K562 (cell line): ENCODE measurements around the gene ZNF844. TPM values are rescaled to one million over a fixed set of nuclear protein-coding genes. Genes with fewer than 3 reads are reported as not detected.
A peak's percentile ranks its signal among the peaks of the same experiment; 100 is the strongest.

Source experiments
- ATAC-seq: fragments of 200-7000 bp; cut with Tn5 transposase; 3 replicates; pipeline ENCODE4 v1.9.1; 2020; ENCODE audit warnings: moderate library complexity
- BruUV-seq: library from RNA; stranded (reverse); fragments of 400-500 nt; replicated peaks from 2 replicates; lab custom pipeline; 2021; lab: Mats Ljungman, UMichigan
- CTCF ChIA-PET: fragments of 300-600 bp; formaldehyde crosslinking; extraction: SDS; loops from one replicate; lab custom pipeline; 2021; ENCODE audit warnings: low intra/inter-chr PET ratio; lab: Yijun Ruan, JAX
- POLR2A ChIA-PET: fragments of 300-600, 350-650 bp; sonication (Branson Sonifier 250); formaldehyde crosslinking; extraction: SDS; loops from one replicate; lab custom pipeline; 2021; ENCODE audit warnings: antibody characterized with exemption, inconsistent platforms; lab: Yijun Ruan, JAX
- DNase-seq, 4 experiments: peaks; one replicate each; pipeline versions ENCODE4 v3.0.0 to v3.0.0-alpha.2; 2011 to 2018; ENCODE audit warnings: low spot score in 3 of 4, mixed read lengths in 3 of 4; ENCODE audit errors: extremely low read depth in 1 of 4
- FAIRE-seq: peaks from 2 replicates; lab custom pipeline; 2011; peaks lifted over from hg19 to GRCh38; lab: Jason Lieb, UNC
- H2AFZ ChIP-seq: 2 replicates; pipeline ENCODE4 v1.6.0; 2011; ENCODE audit warnings: low read depth, low read length, control low read depth, inconsistent platforms
- H3K27ac ChIP-seq: fragments of 200-600 bp; 3 replicates; pipeline ENCODE4 v1.8.0; 2011; ENCODE audit warnings: low read depth, mild to moderate bottlenecking, control low read depth, inconsistent platforms, low read length, moderate library complexity, mixed read lengths; ENCODE audit errors: extremely low read depth
- H3K27me3 ChIP-seq, 2 experiments: fragments of 300-600 bp in 1 of 2; 2 replicates in 1 of 2; 3 replicates in 1 of 2; pipeline versions ENCODE4 v1.6.0 to v1.8.0; 2011; ENCODE audit warnings: inconsistent platforms in 2 of 2, low read length in 2 of 2, mild to moderate bottlenecking in 1 of 2, mixed read lengths in 1 of 2, moderate library complexity in 1 of 2; ENCODE audit not compliant: control insufficient read depth in 2 of 2, insufficient read depth in 2 of 2
- H3K36me3 ChIP-seq: fragments of 300-600 bp; 3 replicates; pipeline ENCODE4 v1.8.0; 2011; ENCODE audit warnings: mild to moderate bottlenecking, low read length, inconsistent platforms; ENCODE audit not compliant: control insufficient read depth, insufficient read depth
- H3K4me1 ChIP-seq, 2 experiments: fragments of 200-600 bp in 1 of 2; replicated peaks in 1 of 2; 2 replicates in 1 of 2; 3 replicates in 1 of 2; pipeline versions ENCODE4 v1.5.1 to v1.8.0; 2011; ENCODE audit warnings: inconsistent platforms in 2 of 2, low read length in 2 of 2, mild to moderate bottlenecking in 1 of 2, mixed read lengths in 1 of 2, moderate library complexity in 1 of 2; ENCODE audit not compliant: control insufficient read depth in 2 of 2, insufficient read depth in 2 of 2
- H3K4me2 ChIP-seq: 2 replicates; pipeline ENCODE4 v1.6.1; 2011; ENCODE audit warnings: low read length, control low read depth, inconsistent platforms, mixed read lengths; ENCODE audit not compliant: insufficient read depth
- H3K4me3 ChIP-seq: fragments of 200-600 bp; sonication (generic), shearing (Covaris generic); 2 replicates; pipeline ENCODE4 v1.5.1; 2016; ENCODE audit warnings: control low read depth, inconsistent platforms
- H3K79me2 ChIP-seq: fragments of 200-600 bp; 3 replicates; pipeline ENCODE4 v1.8.0; 2011; ENCODE audit warnings: low read length, inconsistent platforms; ENCODE audit not compliant: control insufficient read depth, insufficient read depth
- H3K9ac ChIP-seq, 2 experiments: 2 replicates each; pipeline versions ENCODE4 v1.6.0 to v1.6.1; 2011; ENCODE audit warnings: low read depth in 2 of 2, low read length in 2 of 2, control low read depth in 1 of 2, inconsistent platforms in 1 of 2, mild to moderate bottlenecking in 1 of 2, mixed read lengths in 1 of 2; ENCODE audit not compliant: insufficient read depth in 1 of 2
- H3K9me1 ChIP-seq: one replicate; pipeline ENCODE4 v1.6.0; 2011; ENCODE audit warnings: inconsistent platforms, mild to moderate bottlenecking, low read length, moderate library complexity; ENCODE audit not compliant: control insufficient read depth, insufficient read depth
- H3K9me3 ChIP-seq: replicated peaks from 2 replicates; pipeline ENCODE4 v1.5.1; 2011; ENCODE audit warnings: low read depth, low read length, inconsistent platforms; ENCODE audit not compliant: control insufficient read depth, insufficient read depth
- H4K20me1 ChIP-seq: replicated peaks from 2 replicates; pipeline ENCODE4 v1.6.1; 2011; ENCODE audit warnings: low read length, inconsistent platforms, mixed read lengths; ENCODE audit not compliant: control insufficient read depth, insufficient read depth
- CTCF ChIP-seq, 3 experiments: IDR thresholded peaks in 2 of 3; conservative IDR thresholded peaks in 1 of 3; 2 replicates each; pipeline ENCODE4 v1.5.1; 2011 to 2012; ENCODE audit warnings: low read length in 3 of 3, mild to moderate bottlenecking in 3 of 3, control low read depth in 2 of 3, improper control_type of control experiment in 1 of 3, inconsistent platforms in 1 of 3, low read depth in 1 of 3, mixed read lengths in 1 of 3, moderate library complexity in 1 of 3; ENCODE audit not compliant: insufficient read depth in 2 of 3
- ELF2 ChIP-seq: fragments of 250-450 bp; sonication (Bioruptor Pico); IDR thresholded peaks from 2 replicates; pipeline ENCODE4 v1.5.0; 2021; ENCODE audit warnings: mild to moderate bottlenecking
- HDAC6 ChIP-seq: IDR thresholded peaks from 2 replicates; pipeline ENCODE4 v1.6.1; 2012; ENCODE audit warnings: low read depth, mild to moderate bottlenecking, control low read depth, inconsistent platforms, low read length, moderate library complexity
- RAD21 ChIP-seq, 2 experiments: fragments of 250-450 bp in 1 of 2; fragments of 450-650 bp in 1 of 2; sonication (Bioruptor Pico) in 1 of 2; formaldehyde crosslinking in 1 of 2; IDR thresholded peaks in 1 of 2; conservative IDR thresholded peaks in 1 of 2; 2 replicates each; pipeline versions ENCODE4 v1.4.0 to v1.8.0; 2020 to 2022; ENCODE audit warnings: mild to moderate bottlenecking in 2 of 2, moderate library complexity in 1 of 2
- SMC3 ChIP-seq: conservative IDR thresholded peaks from 2 replicates; pipeline ENCODE4 v1.6.1; 2011; ENCODE audit warnings: low read depth, low read length, improper control_type of control experiment; ENCODE audit not compliant: insufficient read depth
- WGBS: fragments of 100-300 bp; shearing (Covaris generic); methylation state at CpG from one replicate; pipeline ENCODE4 v1.1.6; 2016; ENCODE audit warnings: low coverage, mixed read lengths; ENCODE audit not compliant: insufficient coverage; ENCODE audit errors: missing lambda C conversion rate; 5-methylcytosine and 5-hydroxymethylcytosine counted together
- in situ Hi-C: fragments of 300-500 bp; cut with MboI; formaldehyde crosslinking; loops from 4 replicates; pipeline ENCODE4 v1.15.0; 2018; ENCODE audit warnings: inconsistent platforms, mixed read lengths
- intact Hi-C: fragments of 100-400 bp; cut with micrococcal nuclease; formaldehyde crosslinking; loops from 2 replicates; pipeline ENCODE4 v1.14.2; 2022
- polyA plus RNA-seq, 8 experiments: library from polyadenylated mRNA; depleted of rRNA in 4 of 8; stranded (reverse) in 5 of 8; unstranded in 3 of 8; fragments of >200 nt; fragmentation: Nextera tagmentation in 2 of 8; fragmentation: Illumina TruSeq in 1 of 8; extraction: Ambion mirVana in 2 of 8; extraction: Trizol in 1 of 8; gene quantifications; 2 replicates each; pipeline versions ENCODE4 v1.2.1 to v1.2.3, GENCODE V29; 2011 to 2014; ENCODE audit warnings: inconsistent platforms in 1 of 8, missing spikeins in 1 of 8
- total RNA-seq, 7 experiments: library from RNA; depleted of rRNA in 6 of 7; stranded (reverse); fragments of >200 nt in 6 of 7; fragmentation: Illumina TruSeq in 2 of 7; extraction: Trizol in 2 of 7; gene quantifications; 2 replicates each; pipeline versions ENCODE4 v1.2.1 to v1.2.3, GENCODE V29; 2011 to 2021; ENCODE audit warnings: low replicate concordance in 1 of 7
- TF ChIP-seq, protein P1 (sequence below): sonication (generic); formaldehyde crosslinking; IDR thresholded peaks from 2 replicates; pipeline ENCODE4 v1.8.1; 2023; ENCODE audit warnings: missing genetic modification reagents, mild to moderate bottlenecking, borderline replicate concordance

The ZNF844 gene
- total and polyA plus RNA-seq, 9 of the 15 experiments (the other 6 are each of a cell fraction or from before 2014, with no cell fraction given): 0.80 to 4.5 (median 2.2) TPM

DNA sequence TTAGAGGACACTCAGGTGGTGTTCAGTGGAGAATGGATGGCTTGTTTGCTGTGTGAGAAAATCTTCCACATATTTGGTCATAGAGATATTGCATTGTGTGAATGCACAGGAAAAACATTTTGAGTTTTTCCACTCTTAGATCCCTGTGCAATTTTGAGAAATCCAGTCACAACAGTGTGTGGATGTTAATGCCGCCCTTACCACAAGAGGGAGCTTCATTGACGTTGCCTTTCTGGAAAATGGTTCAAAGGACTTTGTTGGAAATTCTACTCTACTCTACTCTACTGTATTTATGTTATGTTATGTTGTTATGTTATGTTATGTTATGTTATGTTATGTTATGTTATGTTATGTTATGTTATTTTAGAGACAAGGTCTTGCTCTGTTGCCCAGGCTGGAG is 62.2 kb downstream of the ZNF844 start:
- FAIRE-seq: peak; percentile 83
- POLR2A ChIA-PET: interaction anchor here (1.2 kb wide), 1 partner anchor 13 kb away, joined by 4 read pairs; the partner anchor contains the start of gene ZNF20
- CTCF ChIA-PET: no interaction called here

More for the DNA sequence above, 62.2 kb downstream of the ZNF844 start:
- no peaks in the 10 kb centered on the region for H3K4me1 ChIP-seq
- ATAC-seq (peak; percentile 51; the same call in 2 of the 3 replicates), DNase-seq (peak; percentile 18 to 34 (median 30))
- H2AFZ ChIP-seq: no peak overlapping the region
- WGBS: 0% methylated on average over 2 of the region's 2 CpGs
- no peak overlapping the region for H3K9ac ChIP-seq
- no peaks in the 10 kb centered on the region for H3K27me3 ChIP-seq
- H3K9me1 ChIP-seq: no peaks in the 10 kb centered on the region
- in situ Hi-C loops (no loop called here), intact Hi-C loops (no loop called here)
- TF ChIP-seq CTCF (IDR thresholded peaks at IDR 0.05 in 2 of 3, conservative IDR thresholded peaks at IDR 0.05 in 1 of 3; ENCODE audit: insufficient read depth in 2 of 3, low read depth in 1 of 3, low read length in 3 of 3): peak; percentile 30 to 60 (median 56); a peak in 5 of 6 replicates
- TF ChIP-seq, protein P1, sequence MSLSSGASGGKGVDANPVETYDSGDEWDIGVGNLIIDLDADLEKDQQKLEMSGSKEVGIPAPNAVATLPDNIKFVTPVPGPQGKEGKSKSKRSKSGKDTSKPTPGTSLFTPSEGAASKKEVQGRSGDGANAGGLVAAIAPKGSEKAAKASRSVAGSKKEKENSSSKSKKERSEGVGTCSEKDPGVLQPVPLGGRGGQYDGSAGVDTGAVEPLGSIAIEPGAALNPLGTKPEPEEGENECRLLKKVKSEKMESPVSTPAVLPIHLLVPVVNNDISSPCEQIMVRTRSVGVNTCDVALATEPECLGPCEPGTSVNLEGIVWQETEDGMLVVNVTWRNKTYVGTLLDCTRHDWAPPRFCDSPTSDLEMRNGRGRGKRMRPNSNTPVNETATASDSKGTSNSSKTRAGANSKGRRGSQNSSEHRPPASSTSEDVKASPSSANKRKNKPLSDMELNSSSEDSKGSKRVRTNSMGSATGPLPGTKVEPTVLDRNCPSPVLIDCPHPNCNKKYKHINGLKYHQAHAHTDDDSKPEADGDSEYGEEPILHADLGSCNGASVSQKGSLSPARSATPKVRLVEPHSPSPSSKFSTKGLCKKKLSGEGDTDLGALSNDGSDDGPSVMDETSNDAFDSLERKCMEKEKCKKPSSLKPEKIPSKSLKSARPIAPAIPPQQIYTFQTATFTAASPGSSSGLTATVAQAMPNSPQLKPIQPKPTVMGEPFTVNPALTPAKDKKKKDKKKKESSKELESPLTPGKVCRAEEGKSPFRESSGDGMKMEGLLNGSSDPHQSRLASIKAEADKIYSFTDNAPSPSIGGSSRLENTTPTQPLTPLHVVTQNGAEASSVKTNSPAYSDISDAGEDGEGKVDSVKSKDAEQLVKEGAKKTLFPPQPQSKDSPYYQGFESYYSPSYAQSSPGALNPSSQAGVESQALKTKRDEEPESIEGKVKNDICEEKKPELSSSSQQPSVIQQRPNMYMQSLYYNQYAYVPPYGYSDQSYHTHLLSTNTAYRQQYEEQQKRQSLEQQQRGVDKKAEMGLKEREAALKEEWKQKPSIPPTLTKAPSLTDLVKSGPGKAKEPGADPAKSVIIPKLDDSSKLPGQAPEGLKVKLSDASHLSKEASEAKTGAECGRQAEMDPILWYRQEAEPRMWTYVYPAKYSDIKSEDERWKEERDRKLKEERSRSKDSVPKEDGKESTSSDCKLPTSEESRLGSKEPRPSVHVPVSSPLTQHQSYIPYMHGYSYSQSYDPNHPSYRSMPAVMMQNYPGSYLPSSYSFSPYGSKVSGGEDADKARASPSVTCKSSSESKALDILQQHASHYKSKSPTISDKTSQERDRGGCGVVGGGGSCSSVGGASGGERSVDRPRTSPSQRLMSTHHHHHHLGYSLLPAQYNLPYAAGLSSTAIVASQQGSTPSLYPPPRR (CRISPR knock-in tag): no peak
- no peak for TF ChIP-seq ELF2
- TF ChIP-seq RAD21 (CRISPR knock-in tag; conservative IDR thresholded peaks at IDR 0.05 in 1 of 2, IDR thresholded peaks at IDR 0.05 in 1 of 2): peak in 1 of 2 experiments; percentile 56; a peak in 2 of 4 replicates
- TF ChIP-seq HDAC6: no peak
- TF ChIP-seq SMC3: 0 out of 2 replicates have a peak, but pooled peaks have one; percentile 10
- no peaks in the 10 kb centered on the region for H3K79me2 ChIP-seq
- H3K9me3 ChIP-seq: no peaks in the 10 kb centered on the region; the same call in 1 of the 2 replicates
- H3K27ac ChIP-seq: no peak overlapping the region
- H3K36me3 ChIP-seq: no peaks in the 10 kb centered on the region
- no peak overlapping the region for H3K4me3 ChIP-seq
- no peak overlapping the region for H3K4me2 ChIP-seq
- H4K20me1 ChIP-seq: no peaks in the 10 kb centered on the region
- no TSS peak for BruUV-seq
